HG02852 (cell line): Measurements from ENCODE around the gene CATSPER3.

ENCODE experiments used
- ATAC-seq: cut with Tn5 transposase; IDR thresholded peaks from one replicate; pipeline ENCODE4 v1.9.1; 2021; ENCODE audit warnings: mild to moderate bottlenecking, moderate library complexity; ENCODE audit not compliant: unreplicated experiment

The CATSPER3 gene

DNA sequence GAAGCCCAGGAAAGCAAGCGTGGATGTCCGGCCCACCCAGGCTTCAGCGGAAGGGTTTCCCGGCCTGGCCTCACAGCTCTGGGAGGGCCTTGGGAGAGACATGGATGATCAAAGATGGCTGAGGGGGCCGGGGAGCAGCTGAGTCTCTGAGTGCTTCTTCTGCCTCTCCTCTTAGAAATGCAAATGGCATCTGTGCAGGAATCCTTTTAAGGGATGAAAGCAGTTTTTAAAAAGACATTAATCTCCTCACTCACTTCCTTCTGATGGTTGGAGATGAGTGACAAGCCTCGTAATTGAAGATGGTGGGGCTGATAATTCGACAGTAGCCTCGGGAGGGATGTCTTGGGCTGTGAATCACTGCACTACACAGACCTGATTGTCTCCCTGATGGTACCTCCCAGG is 90.6 kb downstream of the CATSPER3 start:
- ATAC-seq, result no peak

DNA sequence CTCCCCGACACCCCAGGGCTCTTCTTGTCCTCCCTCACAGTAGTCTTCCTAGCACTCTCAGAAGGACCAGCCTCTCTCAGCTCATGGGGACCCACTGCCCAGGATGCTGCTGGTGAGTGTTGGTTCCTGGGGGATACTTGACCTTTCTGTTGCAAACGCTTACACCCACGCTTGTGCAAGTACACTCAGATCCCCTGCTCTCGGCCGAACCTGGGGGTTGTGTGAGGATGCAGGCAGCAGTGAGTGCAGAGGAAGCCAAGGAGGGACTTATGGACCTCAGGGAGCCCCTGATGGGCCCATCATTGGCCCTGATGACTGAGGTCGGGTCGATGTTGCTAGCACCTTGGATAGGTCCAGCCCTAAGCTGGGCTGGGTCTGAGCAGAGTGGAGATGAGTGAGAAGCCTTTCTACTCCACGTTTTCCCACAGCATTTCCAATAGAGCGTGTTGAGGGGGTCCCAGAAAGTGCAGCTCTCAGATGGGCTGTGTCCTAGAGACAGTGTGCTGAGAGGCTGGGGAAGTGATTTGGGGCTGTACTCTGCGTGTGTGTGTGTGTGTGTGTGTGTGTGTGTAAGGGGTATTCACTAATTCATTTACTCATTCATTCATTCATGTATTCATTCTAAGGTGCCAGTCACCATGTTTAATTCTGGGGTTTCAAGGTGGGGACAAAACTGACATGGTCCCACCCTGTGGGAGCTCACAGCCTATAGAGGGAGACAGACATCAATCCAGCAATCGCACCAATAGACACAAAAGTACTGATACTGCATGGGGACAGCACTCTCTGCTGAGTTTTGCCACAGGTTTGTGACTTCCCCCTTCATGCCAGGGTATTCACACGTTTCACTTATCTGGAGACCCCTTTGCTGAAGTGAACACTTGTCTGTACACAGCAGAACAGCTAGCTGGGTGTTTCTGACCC is 91.6 kb downstream of the CATSPER3 start:
- no peak for ATAC-seq

DNA sequence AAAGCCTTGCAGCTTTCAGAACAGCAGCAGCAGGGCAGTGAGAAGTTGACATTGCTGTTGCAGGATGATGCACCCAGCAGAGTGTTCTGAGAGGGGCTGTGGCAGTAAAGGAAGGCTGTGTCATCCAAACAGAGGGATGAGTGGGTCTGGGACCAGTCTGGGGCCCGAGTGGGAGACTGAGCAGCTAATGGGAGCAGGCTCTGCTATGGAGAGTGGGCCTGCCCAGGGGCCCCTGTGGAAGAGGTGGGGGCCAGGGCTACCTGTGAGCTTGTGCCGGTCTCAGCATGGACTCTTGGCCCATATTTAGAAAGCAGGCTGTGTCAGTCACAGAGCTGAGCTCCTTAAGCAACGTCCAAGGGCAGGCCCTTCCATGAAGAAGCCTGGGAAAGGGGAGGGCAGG is 92.3 kb downstream of the CATSPER3 start:
- ATAC-seq, result no peak

DNA sequence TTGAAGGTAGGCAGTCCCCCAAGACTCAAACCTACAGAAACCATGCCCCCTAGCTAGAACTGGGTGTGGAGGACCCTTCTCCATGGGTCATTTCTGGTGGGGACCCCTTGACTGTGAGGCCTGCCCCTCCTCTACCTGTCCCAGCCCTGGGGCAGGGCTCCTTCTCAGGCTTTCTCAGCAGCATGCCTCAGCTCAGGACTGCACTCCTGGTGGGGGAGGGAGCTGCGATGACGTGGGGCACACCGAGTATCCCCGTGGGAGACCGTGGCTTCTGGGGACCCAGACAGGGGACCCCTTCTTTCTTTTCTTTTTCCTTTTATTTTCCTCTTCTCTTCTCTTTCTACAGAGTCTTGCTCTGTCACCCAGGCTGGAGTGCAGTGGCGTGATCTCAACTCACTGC is 93.3 kb downstream of the CATSPER3 start:
- no peak for ATAC-seq
